ENCODE data around the gene SNX20.

The SNX20 gene

GRCh38 chr16:50665128-50665878 is 15.8 kb downstream of the SNX20 start:
- in situ Hi-C loops (cut with HindIII; ENCODE audit: low sequenced_read_pairs): loop anchor here (5.0 kb wide), 1 partner anchor 57 kb away; no protein-coding TSS in a partner anchor

GRCh38 chr16:50664270-50664669 is 16.8 kb downstream of the SNX20 start:
- in situ Hi-C loops (cut with HindIII; ENCODE audit: low sequenced_read_pairs): no loop called here

GRCh38 chr16:50662306-50662940 is 18.7 kb downstream of the SNX20 start:
- in situ Hi-C loops (cut with HindIII; ENCODE audit: low sequenced_read_pairs): no loop called here

- in situ Hi-C loops (cut with HindIII; ENCODE audit: low sequenced_read_pairs): loop anchor here (5.0 to 10.0 kb wide), 2 partner anchors 103 to 285 kb away; no protein-coding TSS in a partner anchor
Measured at GRCh38 chr16:50659806-50660205, 21.3 kb downstream of the SNX20 start.

GRCh38 chr16:50657241-50657640 is 23.9 kb downstream of the SNX20 start:
- in situ Hi-C loops (cut with HindIII; ENCODE audit: low sequenced_read_pairs): loop anchor here (5.0 to 10.0 kb wide), 2 partner anchors 100 to 282 kb away; no protein-coding TSS in a partner anchor

- in situ Hi-C loops (cut with HindIII; ENCODE audit: low sequenced_read_pairs): loop anchor here (5.0 to 10.0 kb wide), 2 partner anchors 98 to 281 kb away; no protein-coding TSS in a partner anchor
Measured at GRCh38 chr16:50655558-50656055, 25.5 kb downstream of the SNX20 start.

- in situ Hi-C loops (cut with HindIII; ENCODE audit: low sequenced_read_pairs): loop anchor here (10.0 kb wide), 1 partner anchor 279 kb away; no protein-coding TSS in a partner anchor
Measured at GRCh38 chr16:50653633-50654519, 27.2 kb downstream of the SNX20 start.

GRCh38 chr16:50652836-50653425 is 28.2 kb downstream of the SNX20 start:
- in situ Hi-C loops (cut with HindIII; ENCODE audit: low sequenced_read_pairs): loop anchor here (10.0 kb wide), 1 partner anchor 278 kb away; no protein-coding TSS in a partner anchor

GRCh38 chr16:50651835-50652438 is 29.2 kb downstream of the SNX20 start:
- in situ Hi-C loops (cut with HindIII; ENCODE audit: low sequenced_read_pairs): loop anchor here (10.0 kb wide), 1 partner anchor 277 kb away; no protein-coding TSS in a partner anchor

- in situ Hi-C loops (cut with HindIII; ENCODE audit: low sequenced_read_pairs): loop anchor here (5.0 kb wide), 1 partner anchor 34 kb away; no protein-coding TSS in a partner anchor
Measured at GRCh38 chr16:50646345-50646744, 34.8 kb downstream of the SNX20 start.

GRCh38 chr16:50645563-50646220 is 35.4 kb downstream of the SNX20 start:
- in situ Hi-C loops (cut with HindIII; ENCODE audit: low sequenced_read_pairs): loop anchor here (5.0 kb wide), 1 partner anchor 33 kb away; no protein-coding TSS in a partner anchor

- in situ Hi-C loops (cut with HindIII; ENCODE audit: low sequenced_read_pairs): loop anchor here (5.0 kb wide), 1 partner anchor 32 kb away; no protein-coding TSS in a partner anchor
Measured at GRCh38 chr16:50644729-50645128, 36.4 kb downstream of the SNX20 start.

GRCh38 chr16:50644245-50644644 is 36.9 kb downstream of the SNX20 start:
- in situ Hi-C loops (cut with HindIII; ENCODE audit: low sequenced_read_pairs): no loop called here

- in situ Hi-C loops (cut with HindIII; ENCODE audit: low sequenced_read_pairs): no loop called here
Measured at GRCh38 chr16:50643192-50643591, 37.9 kb downstream of the SNX20 start.

- in situ Hi-C loops (cut with HindIII; ENCODE audit: low sequenced_read_pairs): no loop called here
Measured at GRCh38 chr16:50642349-50642748, 38.8 kb downstream of the SNX20 start.

GRCh38 chr16:50641818-50642187 is 39.3 kb downstream of the SNX20 start:
- in situ Hi-C loops (cut with HindIII; ENCODE audit: low sequenced_read_pairs): no loop called here

GRCh38 chr16:50640919-50641817 is 39.9 kb downstream of the SNX20 start:
- in situ Hi-C loops (cut with HindIII; ENCODE audit: low sequenced_read_pairs): no loop called here

GRCh38 chr16:50640391-50640790 is 40.7 kb downstream of the SNX20 start:
- in situ Hi-C loops (cut with HindIII; ENCODE audit: low sequenced_read_pairs): no loop called here
